H1 (cell line): ENCODE results near the gene SULF2. TPM values are rescaled to one million over a fixed set of nuclear protein-coding genes. Genes with fewer than 3 reads are reported as not detected.

Source experiments
- CTCF ChIA-PET: fragments of 300-600 bp; sonication (Branson Sonifier 250); formaldehyde crosslinking; loops from one replicate; lab custom pipeline; 2021; ENCODE audit not compliant: partially characterized antibody; lab: Charles Lee
- POLR2A ChIA-PET: fragments of 300-600 bp; sonication (Branson Sonifier 250); formaldehyde crosslinking; loops from one replicate; lab custom pipeline; 2021; ENCODE audit warnings: inconsistent platforms; ENCODE audit not compliant: partially characterized antibody; lab: Charles Lee
- DNase-seq, 2 experiments: peaks; one replicate each; pipeline versions ENCODE4 v3.0.0 to v3.0.0-alpha.2; 2010 to 2022; ENCODE audit warnings: low spot score in 2 of 2, low read depth in 1 of 2, mixed read lengths in 1 of 2
- FAIRE-seq: peaks from 2 replicates; lab custom pipeline; 2011; peaks lifted over from hg19 to GRCh38; lab: Jason Lieb, UNC
- H2AFZ ChIP-seq: 2 replicates; pipeline ENCODE4 v1.8.1; 2012; ENCODE audit warnings: low read length, inconsistent platforms
- H2AK5ac ChIP-seq: 2 replicates; pipeline ENCODE4 v1.6.1; 2013; ENCODE audit warnings: low read depth, low read length
- H2BK120ac ChIP-seq: replicated peaks from 2 replicates; pipeline ENCODE3; 2013; ENCODE audit warnings: low read depth, low read length, inconsistent platforms
- H2BK12ac ChIP-seq: 2 replicates; pipeline ENCODE4 v1.6.1; 2013; ENCODE audit warnings: low read depth, low read length
- H2BK15ac ChIP-seq: 2 replicates; pipeline ENCODE4 v1.6.1; 2013; ENCODE audit warnings: low read length
- H2BK20ac ChIP-seq: 2 replicates; pipeline ENCODE4 v1.6.1; 2013; ENCODE audit warnings: low read length
- H2BK5ac ChIP-seq: 2 replicates; pipeline ENCODE4 v1.6.1; 2013; ENCODE audit warnings: low read depth, low read length
- H3K14ac ChIP-seq: 2 replicates; pipeline ENCODE4 v1.6.1; 2013; ENCODE audit warnings: inconsistent platforms; ENCODE audit not compliant: insufficient read length
- H3K18ac ChIP-seq: 2 replicates; pipeline ENCODE4 v1.6.1; 2013; ENCODE audit warnings: low read length; ENCODE audit errors: extremely low read depth
- H3K23ac ChIP-seq: 2 replicates; pipeline ENCODE4 v1.6.1; 2013; ENCODE audit warnings: inconsistent platforms; ENCODE audit not compliant: insufficient read length
- H3K23me2 ChIP-seq: 2 replicates; pipeline ENCODE4 v1.6.1; 2013; ENCODE audit warnings: low read depth, low read length
- H3K27ac ChIP-seq: 2 replicates; pipeline ENCODE4 v1.6.1; 2011; ENCODE audit warnings: low read depth, low read length, inconsistent platforms
- H3K27me3 ChIP-seq, 4 experiments: replicated peaks in 1 of 4; 1 replicate in 1 of 4; 2 replicates in 3 of 4; pipeline versions ENCODE4 v1.6.1 to v1.8.1; 2011 to 2013; ENCODE audit warnings: low read length in 3 of 4, mild to moderate bottlenecking in 3 of 4, inconsistent platforms in 2 of 4, mixed read lengths in 2 of 4, moderate library complexity in 1 of 4; ENCODE audit not compliant: control insufficient read depth in 3 of 4, insufficient read depth in 3 of 4; ENCODE audit errors: extremely low read depth in 1 of 4
- H3K36me3 ChIP-seq, 4 experiments: 2 replicates each; pipeline versions ENCODE4 v1.6.1 to v1.8.1; 2011 to 2013; ENCODE audit warnings: mild to moderate bottlenecking in 4 of 4, low read length in 3 of 4, moderate library complexity in 2 of 4, control low read depth in 1 of 4, inconsistent platforms in 1 of 4; ENCODE audit not compliant: insufficient read depth in 4 of 4, control insufficient read depth in 2 of 4
- H3K4ac ChIP-seq: replicated peaks from 2 replicates; pipeline ENCODE3; 2013; ENCODE audit warnings: low read length, low read depth, mixed read lengths, inconsistent platforms; ENCODE audit not compliant: insufficient read length
- H3K4me1 ChIP-seq, 4 experiments: replicated peaks in 1 of 4; 1 replicate in 1 of 4; 2 replicates in 3 of 4; pipeline versions ENCODE4 v1.6.1 to v1.8.1; 2011 to 2013; ENCODE audit warnings: low read length in 3 of 4, inconsistent platforms in 2 of 4, mixed read lengths in 1 of 4; ENCODE audit not compliant: insufficient read depth in 4 of 4, control insufficient read depth in 3 of 4
- H3K4me2 ChIP-seq, 2 experiments: 2 replicates each; pipeline versions ENCODE4 v1.6.1 to v1.8.1; 2011 to 2013; ENCODE audit warnings: low read depth in 2 of 2, low read length in 2 of 2, control low read depth in 1 of 2, inconsistent platforms in 1 of 2, mild to moderate bottlenecking in 1 of 2; ENCODE audit not compliant: insufficient read depth in 1 of 2
- H3K4me3 ChIP-seq, 4 experiments: fragments of 200-600, 300-600 bp in 1 of 4; sonication (generic), shearing (Covaris generic), sonication (Bioruptor Twin) in 1 of 4; 2 replicates each; pipeline versions ENCODE4 v1.5.1 to v1.8.1; 2011 to 2016; ENCODE audit warnings: low read length in 4 of 4, low read depth in 3 of 4, control low read depth in 2 of 4, inconsistent platforms in 2 of 4, mild to moderate bottlenecking in 2 of 4, mixed read lengths in 1 of 4, moderate library complexity in 1 of 4; ENCODE audit not compliant: insufficient read depth in 2 of 4; ENCODE audit errors: extremely low read depth in 1 of 4
- H3K56ac ChIP-seq: replicated peaks from 2 replicates; pipeline ENCODE3; 2013; ENCODE audit warnings: low read depth, mild to moderate bottlenecking, mixed read lengths, low read length, inconsistent platforms; ENCODE audit not compliant: insufficient read length
- H3K79me1 ChIP-seq: 2 replicates; pipeline ENCODE4 v1.6.1; 2013; ENCODE audit warnings: low read depth, low read length, control low read depth
- H3K79me2 ChIP-seq, 2 experiments: 2 replicates each; pipeline versions ENCODE4 v1.6.1 to v1.8.1; 2012 to 2013; ENCODE audit warnings: low read length in 2 of 2, mild to moderate bottlenecking in 2 of 2, inconsistent platforms in 1 of 2; ENCODE audit not compliant: insufficient read depth in 2 of 2, control insufficient read depth in 1 of 2
- H3K9ac ChIP-seq, 4 experiments: replicated peaks in 1 of 4; 1 replicate in 1 of 4; 2 replicates in 3 of 4; pipeline versions ENCODE4 v1.6.1 to v1.8.1; 2011 to 2013; ENCODE audit warnings: low read depth in 3 of 4, low read length in 3 of 4, control low read depth in 2 of 4, mild to moderate bottlenecking in 2 of 4, moderate library complexity in 2 of 4, inconsistent platforms in 1 of 4; ENCODE audit errors: extremely low read depth in 1 of 4
- H3K9me3 ChIP-seq, 2 experiments: 2 replicates each; pipeline versions ENCODE4 v1.6.1 to v1.8.1; 2012 to 2013; ENCODE audit warnings: mild to moderate bottlenecking in 2 of 2, moderate library complexity in 2 of 2, control low read depth in 1 of 2, inconsistent platforms in 1 of 2, low read depth in 1 of 2, low read length in 1 of 2, mixed read lengths in 1 of 2; ENCODE audit not compliant: insufficient read depth in 2 of 2
- H4K20me1 ChIP-seq, 2 experiments: replicated peaks in 1 of 2; 2 replicates each; pipeline versions ENCODE3 to v1.8.1; 2011 to 2013; ENCODE audit warnings: inconsistent platforms in 2 of 2, low read length in 2 of 2, mild to moderate bottlenecking in 1 of 2; ENCODE audit not compliant: insufficient read depth in 2 of 2, control insufficient read depth in 1 of 2
- H4K5ac ChIP-seq: 2 replicates; pipeline ENCODE4 v1.6.1; 2013; ENCODE audit warnings: low read length, low read depth, mixed read lengths, inconsistent platforms; ENCODE audit not compliant: insufficient read length
- H4K8ac ChIP-seq: 2 replicates; pipeline ENCODE4 v1.8.0; 2013; ENCODE audit warnings: mild to moderate bottlenecking, moderate library complexity, low read length, inconsistent platforms; ENCODE audit not compliant: insufficient read depth; ENCODE audit errors: extremely low read depth
- H4K91ac ChIP-seq: replicated peaks from 2 replicates; pipeline ENCODE3; 2013; ENCODE audit warnings: low read length, mixed read lengths, inconsistent platforms; ENCODE audit not compliant: insufficient read length
- HDAC2 ChIP-seq, 2 experiments: fragments of 300-600 bp in 1 of 2; sonication (generic) in 1 of 2; IDR thresholded peaks; 2 replicates each; pipeline ENCODE4 v1.6.1; 2011 to 2012; ENCODE audit warnings: low read depth in 2 of 2, low read length in 2 of 2, mild to moderate bottlenecking in 2 of 2, moderate library complexity in 2 of 2, borderline replicate concordance in 1 of 2, inconsistent platforms in 1 of 2
- JUN ChIP-seq: IDR thresholded peaks from 2 replicates; pipeline ENCODE4 v1.6.1; 2011; ENCODE audit warnings: low read depth, mild to moderate bottlenecking, improper control_type of control experiment, low read length
- JUND ChIP-seq: IDR thresholded peaks from 2 replicates; pipeline ENCODE4 v1.6.1; 2011; ENCODE audit warnings: mild to moderate bottlenecking, improper control_type of control experiment, low read length
- MAFK ChIP-seq: IDR thresholded peaks from 2 replicates; pipeline ENCODE4 v1.6.1; 2012; ENCODE audit warnings: low read depth, mild to moderate bottlenecking, improper control_type of control experiment, low read length
- PHF8 ChIP-seq: fragments of 200-600 bp; sonication (generic); conservative IDR thresholded peaks from 2 replicates; pipeline ENCODE4 v1.7.1; 2012; ENCODE audit warnings: low read depth, mild to moderate bottlenecking, inconsistent platforms, low read length, moderate library complexity
- SAP30 ChIP-seq: fragments of 300-600 bp; sonication (generic); IDR thresholded peaks from 2 replicates; pipeline ENCODE4 v1.7.1; 2012; ENCODE audit warnings: low read length, moderate library complexity, mild to moderate bottlenecking, inconsistent platforms; ENCODE audit not compliant: insufficient read depth, insufficient replicate concordance
- TBP ChIP-seq: IDR thresholded peaks from 2 replicates; pipeline ENCODE4 v1.6.1; 2011; ENCODE audit warnings: low read depth, low read length, improper control_type of control experiment
- WGBS, 2 experiments: shearing (Covaris generic) in 1 of 2; methylation state at CpG; one replicate each; pipeline versions ENCODE4 v1.1.6 to v1.1.7; 2013 to 2015; ENCODE audit warnings: low lambda C conversion rate in 2 of 2, mixed read lengths in 2 of 2, inconsistent platforms in 1 of 2, low coverage in 1 of 2, missing lambda C conversion rate in 1 of 2; ENCODE audit not compliant: insufficient replicate concordance in 2 of 2, insufficient coverage in 1 of 2, insufficient read length in 1 of 2; ENCODE audit errors: extremely low coverage in 1 of 2, missing lambda C conversion rate in 1 of 2; 5-methylcytosine and 5-hydroxymethylcytosine counted together
- polyA plus RNA-seq, 7 experiments: library from polyadenylated mRNA; depleted of rRNA in 3 of 7; stranded (reverse) in 5 of 7; unstranded in 2 of 7; fragments of >200 nt in 5 of 7; fragments of 200-250 nt in 2 of 7; gene quantifications; 1 replicate in 5 of 7; 2 replicates in 1 of 7; 4 replicates in 1 of 7; pipeline versions ENCODE4 v1.2.1 to v1.2.3, GENCODE V29; 2011 to 2013; ENCODE audit warnings: missing spikeins in 2 of 7, mixed read lengths in 2 of 7
- total RNA-seq: library from RNA; stranded (reverse); fragmentation: NEBNext Ultra II Directional; extraction: Animal tissue kit (Norgen Biotek cat#: 25700); gene quantifications from 2 replicates; pipeline ENCODE4 v1.2.1, GENCODE V29; 2021
- TF ChIP-seq, protein P1 (sequence below): IDR thresholded peaks from 2 replicates; pipeline ENCODE4 v1.6.1; 2012; ENCODE audit warnings: low read length, inconsistent platforms
- TF ChIP-seq, protein P2 (sequence below): IDR thresholded peaks from 2 replicates; pipeline ENCODE4 v1.6.1; 2011; ENCODE audit warnings: low read length, improper control_type of control experiment

SULF2 gene
- total and polyA plus RNA-seq, 2 of the 8 experiments (the other 6 are each of a cell fraction or from before 2014, with no cell fraction given): 15.7 to 28.2 TPM

DNA sequence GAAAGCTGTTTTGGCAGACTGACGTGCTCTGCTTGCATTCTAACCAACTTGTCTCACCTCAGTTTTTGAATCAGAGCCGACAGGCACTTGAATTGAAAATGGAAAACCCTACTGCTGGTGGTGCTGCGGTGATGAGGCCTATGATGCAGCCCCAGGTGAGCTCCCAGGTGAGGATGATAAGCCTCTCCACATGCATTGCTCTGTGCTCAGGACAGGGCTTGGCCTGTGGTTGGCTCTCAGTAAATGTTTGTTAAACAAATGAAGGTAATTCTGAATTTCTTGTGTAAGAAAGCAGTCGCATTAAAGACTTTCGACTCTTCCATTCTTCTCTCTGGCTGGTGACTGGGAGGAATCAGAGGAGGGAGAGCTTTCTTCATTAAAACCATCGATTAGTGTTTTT is 136.3 kb downstream of the SULF2 start:
- H2BK120ac ChIP-seq: peak overlapping the region; percentile 1
- POLR2A ChIA-PET: interaction anchor here (0.7 to 1.3 kb wide), 6 partner anchors 18 to 454 kb away, joined by 3 read pairs; no protein-coding TSS in a partner anchor
- H3K9me3 ChIP-seq: no peaks in the 10 kb centered on the region
- no peaks in the 10 kb centered on the region for H3K27me3 ChIP-seq
- H2BK12ac ChIP-seq: peak overlapping the region; percentile 10; the same call in 1 of the 2 replicates
- H3K9ac ChIP-seq: no peak overlapping the region
- peaks cover 0 to 18% (median 9%) of the 10 kb centered on the region in 4 experiments; a peak in 5 of 7 replicates for H3K4me1 ChIP-seq
- H3K23ac ChIP-seq: no peak overlapping the region
- H2BK20ac ChIP-seq: peak overlapping the region; percentile 83
- H3K14ac ChIP-seq: no peak overlapping the region
- peaks cover 0 to 43% (median 17%) of the 10 kb centered on the region in 4 experiments; a peak in 6 of 8 replicates for H3K36me3 ChIP-seq
- H2AK5ac ChIP-seq: no peak overlapping the region
- CTCF ChIA-PET: interaction anchor here (1.2 to 1.5 kb wide), 3 partner anchors 28 to 972 kb away, joined by 3 to 4 read pairs (median 3); no protein-coding TSS in a partner anchor
- H3K4me3 ChIP-seq: peak overlapping the region in 1 of 4 experiments; percentile 1; a peak in 1 of 8 replicates
- H3K23me2 ChIP-seq: no peaks in the 10 kb centered on the region
- no peaks in the 10 kb centered on the region for H3K79me2 ChIP-seq
- H4K20me1 ChIP-seq: no peaks in the 10 kb centered on the region
- peak overlapping the region; percentile 60 for H4K5ac ChIP-seq
- no peak overlapping the region for H3K56ac ChIP-seq
- DNase-seq: peak; percentile 50 to 54
- H3K4me2 ChIP-seq: peak overlapping the region; percentile 15 to 35; a peak in 2 of 4 replicates
- 14% methylated on average over 6 of the region's 6 CpGs; no CpG with 5 or more reads in 1 of the 2 experiments for WGBS, 2 experiments
- H2BK5ac ChIP-seq: peak overlapping the region; percentile 41; the same call in 1 of the 2 replicates
- no peaks in the 10 kb centered on the region for H3K79me1 ChIP-seq
- no peak overlapping the region for H2AFZ ChIP-seq
- peak; percentile 85 for FAIRE-seq
- H4K91ac ChIP-seq: no peak overlapping the region
- no peak overlapping the region for H4K8ac ChIP-seq
- H2BK15ac ChIP-seq: peak overlapping the region; percentile 48; the same call in 1 of the 2 replicates
- H3K4ac ChIP-seq: no peak overlapping the region
- peak overlapping the region; percentile 68 for H3K18ac ChIP-seq
- peak overlapping the region; percentile 60; the same call in 1 of the 2 replicates for H3K27ac ChIP-seq
- no peak; a peak in 1 of 4 replicates for TF ChIP-seq HDAC2 (IDR thresholded peaks at IDR 0.05; ENCODE audit: borderline replicate concordance in 1 of 2, low read depth in 2 of 2, low read length in 2 of 2)
- TF ChIP-seq TBP: 0 out of 2 replicates have a peak, but pooled peaks have one; percentile 15
- TF ChIP-seq, protein P1, sequence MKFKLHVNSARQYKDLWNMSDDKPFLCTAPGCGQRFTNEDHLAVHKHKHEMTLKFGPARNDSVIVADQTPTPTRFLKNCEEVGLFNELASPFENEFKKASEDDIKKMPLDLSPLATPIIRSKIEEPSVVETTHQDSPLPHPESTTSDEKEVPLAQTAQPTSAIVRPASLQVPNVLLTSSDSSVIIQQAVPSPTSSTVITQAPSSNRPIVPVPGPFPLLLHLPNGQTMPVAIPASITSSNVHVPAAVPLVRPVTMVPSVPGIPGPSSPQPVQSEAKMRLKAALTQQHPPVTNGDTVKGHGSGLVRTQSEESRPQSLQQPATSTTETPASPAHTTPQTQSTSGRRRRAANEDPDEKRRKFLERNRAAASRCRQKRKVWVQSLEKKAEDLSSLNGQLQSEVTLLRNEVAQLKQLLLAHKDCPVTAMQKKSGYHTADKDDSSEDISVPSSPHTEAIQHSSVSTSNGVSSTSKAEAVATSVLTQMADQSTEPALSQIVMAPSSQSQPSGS: no peak
- no peak for TF ChIP-seq SAP30
- no peak for TF ChIP-seq PHF8
- no peak for TF ChIP-seq JUND
- TF ChIP-seq, protein P2, sequence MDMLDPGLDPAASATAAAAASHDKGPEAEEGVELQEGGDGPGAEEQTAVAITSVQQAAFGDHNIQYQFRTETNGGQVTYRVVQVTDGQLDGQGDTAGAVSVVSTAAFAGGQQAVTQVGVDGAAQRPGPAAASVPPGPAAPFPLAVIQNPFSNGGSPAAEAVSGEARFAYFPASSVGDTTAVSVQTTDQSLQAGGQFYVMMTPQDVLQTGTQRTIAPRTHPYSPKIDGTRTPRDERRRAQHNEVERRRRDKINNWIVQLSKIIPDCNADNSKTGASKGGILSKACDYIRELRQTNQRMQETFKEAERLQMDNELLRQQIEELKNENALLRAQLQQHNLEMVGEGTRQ: no peak
- TF ChIP-seq MAFK: no peak
- no peak for TF ChIP-seq JUN
